Breast epithelium (tissue), 3 donors: ENCODE data around the gene POLR3B.

Source experiments
- POLR2A ChIP-seq: fragments of 450-650 bp; IDR thresholded peaks from one replicate; pipeline ENCODE4 v1.6.1; 2016; ENCODE audit warnings: antibody characterized with exemption, mild to moderate bottlenecking, moderate library complexity
- TF ChIP-seq, protein P1 (sequence below), 3 donors: fragments of 450-650 bp; IDR thresholded peaks; one replicate each; pipeline ENCODE4 v1.5.1; 2016 to 2017; ENCODE audit warnings: antibody characterized with exemption in 3 of 3, mild to moderate bottlenecking in 3 of 3, moderate library complexity in 3 of 3

DNA sequence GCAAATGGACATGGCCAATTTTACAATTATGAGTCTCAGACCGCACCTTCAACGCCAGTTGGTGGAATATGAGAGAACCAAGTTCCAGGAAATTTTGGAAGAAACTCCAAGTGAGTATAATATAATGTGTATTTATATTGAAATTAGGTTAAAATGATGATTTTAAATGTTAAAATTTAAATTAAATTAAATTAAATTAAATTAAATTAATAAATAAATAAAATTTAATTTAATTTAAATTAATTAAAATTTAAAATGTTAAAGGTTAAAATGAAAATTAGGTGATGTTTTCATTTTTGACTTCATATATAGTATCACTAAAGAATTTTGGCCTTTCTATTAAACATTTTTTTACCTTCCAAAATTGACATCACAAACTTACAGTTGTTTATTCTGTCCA lies 34.0 kb upstream of the POLR3B start:
- TF ChIP-seq, protein P1, sequence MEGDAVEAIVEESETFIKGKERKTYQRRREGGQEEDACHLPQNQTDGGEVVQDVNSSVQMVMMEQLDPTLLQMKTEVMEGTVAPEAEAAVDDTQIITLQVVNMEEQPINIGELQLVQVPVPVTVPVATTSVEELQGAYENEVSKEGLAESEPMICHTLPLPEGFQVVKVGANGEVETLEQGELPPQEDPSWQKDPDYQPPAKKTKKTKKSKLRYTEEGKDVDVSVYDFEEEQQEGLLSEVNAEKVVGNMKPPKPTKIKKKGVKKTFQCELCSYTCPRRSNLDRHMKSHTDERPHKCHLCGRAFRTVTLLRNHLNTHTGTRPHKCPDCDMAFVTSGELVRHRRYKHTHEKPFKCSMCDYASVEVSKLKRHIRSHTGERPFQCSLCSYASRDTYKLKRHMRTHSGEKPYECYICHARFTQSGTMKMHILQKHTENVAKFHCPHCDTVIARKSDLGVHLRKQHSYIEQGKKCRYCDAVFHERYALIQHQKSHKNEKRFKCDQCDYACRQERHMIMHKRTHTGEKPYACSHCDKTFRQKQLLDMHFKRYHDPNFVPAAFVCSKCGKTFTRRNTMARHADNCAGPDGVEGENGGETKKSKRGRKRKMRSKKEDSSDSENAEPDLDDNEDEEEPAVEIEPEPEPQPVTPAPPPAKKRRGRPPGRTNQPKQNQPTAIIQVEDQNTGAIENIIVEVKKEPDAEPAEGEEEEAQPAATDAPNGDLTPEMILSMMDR (IDR thresholded peaks at IDR 0.05), result no peak
- TF ChIP-seq POLR2A, result no peak
